NCI-H2196 treated with DMSO at 0.1 percent for 48 hours (cell line): ENCODE data around the gene TJP2.
"Not testable (repeated sequence)": the region's sequence is repeated elsewhere in the genome, so short reads cannot be mapped to it uniquely, and the experiment has no call there.

Experiments
- DNase-seq: peaks from one replicate; lab custom pipeline; 2025; ENCODE audit not compliant: unreplicated experiment; lab: John Stamatoyannopoulos, UW

The TJP2 gene

GRCh38 chr9:69157751-69158466, 16.2 kb upstream of the TJP2 start:
- no peak for DNase-seq

DNA sequence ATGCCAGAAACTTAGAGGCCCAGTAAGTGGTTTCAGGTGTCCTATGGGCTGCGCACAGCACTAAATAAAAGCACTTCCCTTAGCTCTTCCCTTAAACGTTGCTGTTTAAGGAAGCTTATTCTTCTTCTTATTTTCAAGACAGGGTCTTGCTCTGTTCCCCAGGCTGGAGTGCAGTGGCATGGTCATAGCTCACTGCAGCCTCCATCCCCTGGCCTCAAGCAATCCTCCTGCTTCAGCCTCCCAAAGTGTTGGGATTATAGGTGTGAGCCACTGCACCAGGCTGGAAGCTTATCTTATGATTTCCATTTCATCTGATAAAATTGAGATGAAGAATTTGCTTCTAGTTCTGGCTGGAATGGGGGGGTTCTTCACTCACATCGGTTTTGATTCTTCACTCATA, 15.6 kb upstream of the TJP2 start:
- DNase-seq, result no peak

- not testable (repeated sequence) for DNase-seq
These were observed 9.5 kb upstream of the TJP2 start for GRCh38 chr9:69164573-69164972.

- DNase-seq, result no peak
These were observed 8.5 kb upstream of the TJP2 start for GRCh38 chr9:69165581-69165980.

DNA sequence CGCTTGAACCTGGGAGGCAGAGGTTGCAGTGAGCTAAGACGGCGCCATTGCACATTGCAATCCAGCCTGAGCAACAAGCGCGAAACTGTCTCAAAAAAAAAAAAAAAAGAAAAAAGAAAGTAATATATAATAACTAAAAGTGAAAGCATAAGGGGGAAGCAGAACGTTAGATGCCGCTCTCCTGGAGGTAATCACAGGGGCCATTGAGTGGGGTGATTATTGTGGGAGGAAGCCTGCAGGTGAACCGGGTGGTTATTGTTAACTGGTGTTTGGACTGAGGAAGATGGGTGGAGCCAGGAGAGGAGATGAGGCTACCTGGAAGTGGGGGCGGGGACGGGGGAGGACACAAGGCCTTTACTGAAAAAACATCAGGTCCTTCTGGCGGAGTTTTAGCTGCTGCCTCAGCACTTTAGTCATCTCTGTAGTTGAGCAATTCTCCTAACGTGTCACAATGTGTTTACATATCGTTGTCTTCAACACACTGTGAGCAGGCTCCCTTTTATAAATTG, 5.3 kb upstream of the TJP2 start:
- DNase-seq, result no peak

- no peak for DNase-seq
These were observed 3.8 kb upstream of the TJP2 start for GRCh38 chr9:69170231-69170630.

DNA sequence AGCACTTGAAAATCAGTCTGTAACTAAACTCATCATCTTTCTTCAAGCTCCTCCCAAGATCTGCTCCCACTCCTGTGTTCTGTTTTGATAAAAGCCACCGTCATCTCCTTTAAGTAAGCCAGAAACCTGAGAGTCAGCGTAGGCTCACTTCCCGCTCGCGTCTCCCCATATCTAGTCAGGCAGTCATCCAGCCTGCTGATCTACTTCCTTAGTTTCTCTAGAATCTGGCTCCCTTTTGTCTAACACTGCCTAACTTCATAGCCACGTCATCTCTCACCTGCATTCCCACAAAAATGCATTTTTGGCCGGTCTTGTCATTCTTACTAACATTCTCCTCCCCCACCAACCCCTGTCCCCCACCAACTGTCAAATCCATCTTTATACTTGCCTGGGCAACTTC, 3.0 kb upstream of the TJP2 start:
- no peak for DNase-seq

DNA sequence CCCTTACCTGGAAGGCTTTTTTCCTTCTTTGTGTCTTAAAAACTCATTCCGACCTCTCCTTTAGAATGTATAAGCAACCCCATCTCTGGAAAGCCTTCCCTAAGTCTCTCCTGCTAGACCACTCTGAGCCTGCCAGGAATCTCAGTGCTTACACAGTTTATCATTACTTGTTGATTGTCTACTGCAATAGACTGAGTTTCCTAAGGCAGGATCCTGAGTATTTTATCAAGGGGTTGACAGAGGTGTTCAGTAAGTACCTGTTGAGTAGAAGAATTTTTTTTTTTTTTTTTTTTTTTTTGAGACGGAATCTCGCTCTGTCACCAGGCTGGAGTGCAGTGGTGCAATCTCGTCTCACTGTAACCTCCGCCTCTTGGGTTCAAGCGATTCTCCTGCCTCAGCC, 2.6 kb upstream of the TJP2 start:
- no peak for DNase-seq

- DNase-seq, result no peak
These were observed 1.2 kb upstream of the TJP2 start for GRCh38 chr9:69172895-69173294.

DNA sequence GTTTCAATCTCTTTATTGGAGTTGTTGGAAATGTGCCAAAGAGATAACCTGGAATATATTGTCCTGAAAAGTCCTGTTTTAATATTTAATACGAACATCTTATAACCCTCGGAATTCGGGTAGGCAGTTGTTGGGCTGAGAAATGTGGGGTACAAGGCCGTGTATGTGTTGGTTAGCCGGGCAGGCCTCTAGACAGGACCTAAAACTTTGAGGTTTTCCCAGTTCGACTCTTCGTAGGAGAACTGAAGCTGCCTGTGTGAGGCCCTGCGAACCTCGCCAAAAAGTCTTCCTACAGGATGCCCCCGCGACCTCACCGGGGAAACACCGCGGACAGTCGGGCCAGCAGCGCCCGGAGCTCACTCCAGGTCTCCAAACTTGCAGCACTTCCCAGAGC, 583 bp upstream of the TJP2 start:
- DNase-seq, result no peak

DNA sequence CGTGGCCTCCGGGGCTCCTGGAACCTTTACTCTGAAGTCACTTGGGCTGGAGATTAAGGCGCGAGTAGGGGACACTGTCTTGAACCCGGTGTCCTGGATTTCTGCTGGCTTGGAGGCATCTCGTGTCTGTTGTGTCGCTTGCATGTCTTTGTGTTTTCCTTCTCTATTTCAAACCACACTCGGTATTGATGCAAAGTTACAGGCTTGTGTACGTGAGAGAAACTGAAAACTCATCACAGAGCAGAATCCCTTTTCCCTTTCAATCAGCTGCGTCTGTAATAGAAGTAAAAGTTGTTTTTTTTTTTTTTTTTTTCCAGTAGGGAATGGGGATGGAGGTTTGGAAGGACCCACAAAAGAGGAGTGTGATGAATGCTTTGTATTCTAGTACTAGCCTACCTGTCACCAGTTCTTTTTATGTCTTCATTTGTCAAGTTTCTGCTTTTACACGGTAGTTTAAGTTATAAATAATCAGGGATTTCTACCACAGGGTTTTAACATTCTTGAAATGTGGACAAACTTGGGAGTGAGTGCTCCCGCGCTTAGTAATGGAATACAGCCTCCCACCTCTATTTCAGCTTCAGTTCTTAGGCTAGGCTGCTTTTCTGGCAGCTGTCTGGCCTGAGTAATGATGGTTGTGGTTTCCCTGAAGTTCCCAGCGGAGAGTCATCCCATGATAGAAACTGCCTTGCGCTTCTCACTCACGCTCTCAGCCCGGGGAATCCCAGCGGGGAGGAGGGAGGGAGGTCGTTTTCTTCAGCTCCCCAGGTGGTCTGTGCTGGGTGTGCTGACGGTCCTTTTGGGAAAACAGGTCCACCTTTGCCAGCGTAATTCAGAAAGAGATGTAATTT, 763 bp downstream of the TJP2 start:
- DNase-seq, result no peak

- DNase-seq, result no peak
These were observed 1.4 kb downstream of the TJP2 start for GRCh38 chr9:69175486-69175885.

- no peak for DNase-seq
These were observed 2.5 kb downstream of the TJP2 start for GRCh38 chr9:69176471-69177171.

DNA sequence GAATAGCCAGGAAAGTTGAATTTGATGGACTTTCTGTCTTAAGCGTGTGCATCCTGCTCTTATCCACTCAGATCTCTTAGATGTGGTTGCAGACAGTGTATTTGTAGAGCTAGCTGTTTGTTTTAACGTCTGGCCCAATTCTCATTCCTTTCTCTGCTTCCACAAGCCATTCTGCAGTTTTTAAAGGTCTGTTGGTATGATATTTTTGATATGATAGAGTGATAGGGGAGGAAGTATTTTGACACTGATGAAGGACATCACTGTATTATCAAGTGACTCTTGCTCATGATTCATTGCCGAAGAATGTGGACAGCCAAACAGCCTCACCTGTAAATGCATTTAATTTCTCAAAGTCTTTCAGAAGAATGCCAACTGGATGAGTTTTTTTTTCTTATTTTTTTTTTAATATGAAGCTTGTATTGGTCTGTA, 4.5 kb downstream of the TJP2 start:
- no peak for DNase-seq

DNA sequence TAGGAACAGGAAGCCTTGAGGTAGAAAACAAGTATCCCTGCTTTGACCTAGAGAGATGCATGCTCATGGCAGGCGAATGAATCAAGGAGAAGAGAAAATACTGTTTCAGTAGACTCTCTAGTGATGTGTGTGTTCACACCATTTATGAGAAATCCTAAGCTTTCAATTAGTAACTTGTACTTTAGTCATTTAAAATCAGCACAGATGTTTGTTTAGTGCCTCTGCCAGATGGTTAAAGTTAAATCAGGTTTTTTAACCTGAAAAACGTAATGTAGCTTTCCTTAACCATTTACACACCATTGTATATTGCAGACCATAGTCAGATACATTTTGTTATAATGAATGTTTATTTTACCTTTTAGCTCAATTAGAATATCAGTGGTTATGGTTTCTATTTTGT, 5.0 kb downstream of the TJP2 start:
- DNase-seq, result no peak

DNA sequence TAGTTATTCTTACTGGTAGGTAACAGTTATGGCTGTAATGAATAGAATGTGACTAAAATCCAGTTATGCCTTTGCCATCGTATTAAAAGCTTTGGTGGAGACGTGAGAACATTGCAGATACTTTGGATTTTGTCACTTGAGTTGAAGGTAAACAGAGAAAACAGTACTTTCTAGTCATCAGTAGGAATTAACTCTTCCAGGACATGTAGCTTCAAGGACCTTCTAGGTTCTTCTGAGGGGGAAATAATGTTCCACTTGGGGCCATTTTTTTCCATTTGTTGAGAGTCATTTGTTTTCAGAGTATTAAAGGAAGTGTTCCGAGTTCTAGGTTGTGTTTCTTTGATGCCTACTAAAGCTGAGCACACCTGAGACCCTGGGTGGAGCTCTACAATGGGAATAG, 6.1 kb downstream of the TJP2 start:
- no peak for DNase-seq

DNA sequence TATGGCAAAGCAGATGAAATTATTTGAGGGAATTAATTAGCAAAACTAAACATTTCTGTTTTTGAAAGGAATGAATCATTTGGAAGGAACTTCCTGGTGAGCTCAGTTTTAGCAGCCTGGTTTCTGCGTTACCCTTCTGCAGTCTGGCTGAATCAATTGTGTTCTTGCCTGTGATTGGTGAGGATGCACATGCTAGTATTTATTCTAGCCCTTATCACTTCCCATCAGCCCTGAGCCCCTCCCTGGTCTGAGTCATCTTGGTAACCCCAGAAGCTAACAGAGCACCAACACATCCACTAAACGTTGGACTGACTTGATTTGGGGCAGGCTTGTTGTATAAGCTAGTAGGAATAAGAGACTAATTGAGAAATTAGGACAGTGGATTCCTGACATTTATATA, 6.6 kb downstream of the TJP2 start:
- peak; percentile 81 for DNase-seq

GRCh38 chr9:69181908-69182353, 7.9 kb downstream of the TJP2 start:
- no peak for DNase-seq

- DNase-seq, result no peak
These were observed 10.2 kb downstream of the TJP2 start for GRCh38 chr9:69184266-69184665.

DNA sequence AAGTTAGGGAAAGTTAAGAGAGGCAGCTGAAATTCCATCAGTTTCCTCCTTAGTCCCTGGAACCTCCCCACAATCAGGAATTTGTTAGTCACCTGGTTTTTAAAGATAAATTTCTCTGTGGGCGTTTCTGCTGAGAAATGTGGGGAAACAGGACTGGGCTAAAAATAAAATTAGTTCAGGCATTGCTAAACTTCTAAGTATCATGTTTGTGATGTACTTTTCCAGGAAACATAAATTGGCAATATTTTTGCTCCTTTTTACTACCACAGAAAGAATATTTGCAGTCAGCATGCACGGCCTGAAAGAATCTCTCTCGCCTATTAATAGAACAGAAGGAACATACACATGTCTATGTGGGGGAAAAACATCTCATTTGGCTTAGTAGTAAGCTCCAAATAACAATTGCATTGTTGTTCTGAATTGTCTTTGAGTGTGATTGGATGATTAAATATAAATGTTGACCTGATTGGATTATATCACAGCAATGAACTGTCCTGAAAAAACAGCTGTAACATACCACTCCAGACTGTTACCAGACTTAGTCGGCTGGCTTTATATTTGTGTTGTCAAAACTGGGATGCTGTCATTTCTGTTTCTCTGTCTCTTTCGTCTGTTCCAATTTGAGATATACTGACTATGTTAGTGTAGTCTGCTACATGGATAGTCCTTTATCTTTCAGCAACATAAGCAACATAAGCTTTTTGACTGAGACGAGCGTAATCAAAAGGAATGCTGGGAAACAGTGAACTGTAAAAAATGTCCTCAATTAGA, 12.9 kb downstream of the TJP2 start:
- no peak for DNase-seq

- DNase-seq, result no peak
These were observed 14.9 kb downstream of the TJP2 start for GRCh38 chr9:69188975-69189374.
